NCI-H1092 (cell line): ENCODE results near the gene SMARCD1.

Source experiments
- DNase-seq: peaks from one replicate; lab custom pipeline; 2025; lab: John Stamatoyannopoulos, UW

SMARCD1 gene

DNA sequence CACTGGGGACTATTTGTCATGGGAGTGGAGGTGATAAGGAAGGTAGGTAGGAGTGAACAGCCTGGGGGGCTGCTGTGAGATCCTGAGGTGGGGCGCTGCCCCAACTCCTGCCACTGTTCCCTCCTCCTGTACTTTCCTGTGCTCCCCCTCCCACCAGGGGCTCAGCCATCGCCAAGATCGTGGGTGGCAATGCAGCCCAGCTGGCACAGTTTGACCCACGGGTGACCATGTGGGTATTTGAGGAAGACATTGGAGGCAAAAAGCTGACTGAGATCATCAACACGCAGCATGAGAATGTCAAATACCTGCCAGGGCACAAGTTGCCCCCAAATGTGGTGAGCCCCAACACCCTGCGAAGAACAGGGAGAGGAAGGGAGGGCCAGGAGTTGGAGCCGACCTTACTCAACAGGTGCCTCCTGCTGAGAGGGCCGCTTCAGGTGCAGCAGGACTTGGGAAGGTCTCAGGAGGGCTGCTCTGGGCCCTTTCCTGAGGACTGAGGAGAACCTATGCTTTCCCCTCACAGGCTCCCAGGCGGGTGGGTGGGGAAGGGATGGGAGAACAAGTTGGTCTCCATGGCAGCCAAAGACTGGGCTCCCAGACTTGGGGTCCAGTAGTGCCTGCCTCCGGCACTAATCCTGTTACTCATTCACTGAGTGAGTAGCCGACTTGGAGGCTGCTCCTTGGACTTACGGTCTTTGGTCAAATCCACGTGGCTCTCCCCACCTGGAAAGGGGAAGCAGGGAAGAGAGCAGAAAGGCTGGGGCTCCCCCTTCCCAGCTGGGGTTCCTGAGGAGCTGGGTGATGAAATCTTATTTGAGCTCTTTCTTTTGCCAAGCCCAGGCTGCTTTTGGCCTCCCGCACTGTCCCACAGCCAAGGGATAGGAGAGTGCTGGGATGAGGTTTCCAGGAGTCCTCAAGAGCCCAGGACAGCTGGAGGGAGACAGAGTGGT, 19.6 kb downstream of the SMARCD1 start:
- DNase-seq, result no peak

DNA sequence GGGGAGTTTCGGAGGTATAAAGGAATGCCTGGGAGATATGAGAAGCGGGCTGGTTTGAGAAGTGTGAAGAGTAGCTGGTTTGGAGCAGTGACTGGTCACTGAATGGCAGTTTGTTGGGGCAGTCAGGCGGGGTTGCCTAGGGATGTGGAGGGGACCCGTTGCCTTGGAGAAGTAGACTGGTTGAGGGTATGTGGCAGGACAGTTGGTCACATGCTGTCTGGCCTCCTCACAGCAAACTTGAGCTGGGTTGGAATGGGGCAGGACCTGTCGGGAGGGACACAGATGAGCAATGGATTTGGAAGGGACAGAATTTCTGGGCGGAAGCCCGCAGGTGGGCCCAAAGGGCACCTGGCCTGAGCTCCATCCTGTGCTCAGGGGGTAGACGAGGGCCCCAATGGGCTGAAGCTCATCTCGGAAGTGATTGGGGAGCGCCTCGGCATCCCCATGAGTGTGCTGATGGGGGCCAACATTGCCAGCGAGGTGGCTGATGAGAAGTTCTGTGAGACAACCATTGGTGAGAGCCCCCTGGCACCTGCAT, 20.8 kb downstream of the SMARCD1 start:
- no peak for DNase-seq

DNA sequence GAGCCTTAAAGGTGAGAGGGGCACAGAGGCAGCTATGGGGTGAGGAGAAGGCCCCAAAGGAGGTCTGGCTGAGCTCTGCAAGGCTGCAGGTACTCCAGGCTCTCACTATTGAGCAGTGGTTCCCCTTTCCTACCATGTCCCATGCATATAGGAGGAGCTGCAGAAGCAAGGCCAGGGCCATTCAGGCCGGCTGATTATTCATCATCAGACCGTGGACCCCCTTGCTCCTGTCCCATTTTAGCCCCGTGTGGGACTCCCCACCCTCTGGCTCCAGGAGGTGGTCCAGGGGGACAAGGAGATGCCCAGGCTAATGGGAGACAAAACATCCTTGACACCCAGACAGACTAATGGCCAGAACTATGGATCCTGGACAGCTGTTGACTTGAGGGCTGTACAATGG, 21.8 kb downstream of the SMARCD1 start:
- no peak for DNase-seq

- DNase-seq, result no peak
These were observed 22.5 kb downstream of the SMARCD1 start for GRCh38 chr12:50107416-50108268.

DNA sequence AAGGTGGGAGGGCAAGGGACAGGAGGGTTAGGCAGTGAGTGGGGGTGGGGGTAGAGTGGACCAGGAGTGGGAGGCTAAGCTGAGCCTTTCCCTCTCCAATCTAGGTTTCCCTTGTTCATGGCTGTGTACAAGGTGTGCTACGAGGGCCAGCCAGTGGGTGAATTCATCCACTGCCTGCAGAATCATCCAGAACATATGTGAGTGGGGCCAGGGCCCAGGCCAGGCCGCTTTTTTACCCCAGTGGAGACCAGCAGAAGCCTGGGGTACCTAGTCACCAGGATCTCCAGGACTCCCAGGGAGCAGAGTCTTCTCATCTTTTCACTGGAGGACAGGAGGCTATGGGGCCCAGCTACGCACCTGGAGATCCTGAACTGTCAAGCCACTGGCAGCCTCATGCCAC, 24.2 kb downstream of the SMARCD1 start:
- no peak for DNase-seq

GRCh38 chr12:50110127-50110761, 25.1 kb downstream of the SMARCD1 start:
- DNase-seq, result no peak

DNA sequence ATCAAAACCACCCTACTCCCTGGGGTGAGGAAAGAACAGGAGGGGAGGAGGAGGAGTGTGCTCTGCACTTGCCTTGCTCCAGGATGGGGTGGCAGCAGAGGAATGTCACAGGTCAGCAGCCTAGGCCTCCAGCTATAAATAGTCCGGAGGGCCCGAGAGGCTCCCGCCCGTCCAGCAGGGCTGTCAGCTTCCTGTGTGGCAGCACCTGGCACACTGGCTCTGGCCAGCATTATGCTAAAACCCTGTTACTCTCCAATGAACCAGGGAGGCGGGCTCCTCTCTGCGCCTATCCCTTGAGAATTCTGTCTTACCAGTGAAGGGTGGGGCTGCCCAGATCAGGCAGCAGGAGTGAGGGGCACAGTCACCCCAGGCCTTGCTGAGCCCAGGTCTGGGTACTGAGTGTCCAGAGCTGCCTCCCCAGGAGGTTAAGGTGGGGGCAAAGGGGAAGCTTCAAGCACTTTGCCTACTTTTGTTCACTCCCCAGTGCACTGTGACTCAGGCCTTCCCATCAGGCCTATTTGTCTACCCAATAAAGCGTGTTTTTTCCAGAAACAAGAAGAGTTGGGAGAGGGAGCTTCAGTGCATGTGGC, 25.7 kb downstream of the SMARCD1 start:
- no peak for DNase-seq

- DNase-seq, result no peak
These were observed 26.2 kb downstream of the SMARCD1 start for GRCh38 chr12:50111395-50111692.

GRCh38 chr12:50111693-50112455, 26.7 kb downstream of the SMARCD1 start, which contains the start of gene COX14:
TSS of gene COX14 (plus strand) at chr12:50112236. CDS start at chr12:50120044, 7,808 bp downstream.
- DNase-seq, result peak; percentile 98

- DNase-seq, result no peak
These were observed 27.5 kb downstream of the SMARCD1 start for GRCh38 chr12:50112456-50113218.

GRCh38 chr12:50117057-50117622, 32.0 kb downstream of the SMARCD1 start:
- DNase-seq, result no peak

DNA sequence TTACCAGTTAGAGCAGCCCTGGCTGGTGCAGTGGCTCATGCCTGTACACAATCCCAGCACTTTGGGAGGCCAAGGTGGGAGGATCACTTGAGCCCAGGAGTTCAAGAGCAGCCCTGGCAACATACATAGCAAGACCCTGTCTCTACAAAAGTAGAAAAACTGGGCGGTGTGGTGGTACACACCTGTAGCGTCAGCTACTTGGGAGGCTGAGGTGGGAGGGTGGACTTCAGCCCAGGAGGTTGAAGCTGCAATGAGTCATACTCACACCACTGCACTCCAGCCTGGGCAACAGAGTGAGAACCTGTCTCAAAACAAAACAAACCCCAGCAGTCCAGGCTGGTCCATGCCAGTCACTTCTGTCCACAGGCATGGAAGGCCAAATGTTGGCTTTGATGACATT, 34.2 kb downstream of the SMARCD1 start:
- DNase-seq, result no peak

DNA sequence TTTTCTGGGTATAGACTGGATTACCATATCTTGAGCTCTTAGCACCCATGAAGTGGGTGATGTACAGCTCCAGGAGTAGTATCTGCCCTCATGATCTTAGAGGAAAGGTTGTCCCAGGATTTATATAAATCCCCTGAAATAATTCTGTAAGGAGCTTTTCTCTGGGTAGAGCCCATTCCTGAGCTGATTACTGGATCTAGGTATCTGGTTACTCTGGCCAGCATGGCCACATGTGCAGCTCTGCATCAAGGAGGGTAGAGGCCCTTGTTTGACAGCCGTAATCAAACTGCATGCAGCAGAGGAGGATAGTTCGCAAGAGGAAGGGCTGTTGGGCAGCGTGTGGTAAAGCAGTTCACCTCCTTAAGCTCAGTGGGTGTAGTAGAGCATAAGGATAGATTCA, 35.4 kb downstream of the SMARCD1 start:
- DNase-seq, result no peak

DNA sequence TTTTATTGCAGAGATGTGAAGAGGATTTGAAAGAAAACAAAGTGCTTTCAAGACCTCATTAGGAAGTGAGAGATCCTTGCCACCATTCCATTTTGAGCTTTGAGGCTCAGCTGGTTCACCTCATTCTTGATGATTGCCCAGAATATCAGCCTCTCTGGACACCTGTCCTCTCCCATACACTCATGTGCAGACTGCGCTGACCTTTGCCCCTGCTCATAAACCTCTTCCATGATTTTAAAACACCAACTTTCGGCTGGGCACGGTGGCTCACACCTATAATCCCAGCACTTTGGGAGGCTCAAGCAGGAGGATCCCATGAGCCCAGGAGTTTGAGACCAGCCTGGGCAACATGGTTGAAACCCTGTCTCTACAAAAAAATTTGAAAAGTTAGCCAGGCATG, 35.8 kb downstream of the SMARCD1 start:
- no peak for DNase-seq

DNA sequence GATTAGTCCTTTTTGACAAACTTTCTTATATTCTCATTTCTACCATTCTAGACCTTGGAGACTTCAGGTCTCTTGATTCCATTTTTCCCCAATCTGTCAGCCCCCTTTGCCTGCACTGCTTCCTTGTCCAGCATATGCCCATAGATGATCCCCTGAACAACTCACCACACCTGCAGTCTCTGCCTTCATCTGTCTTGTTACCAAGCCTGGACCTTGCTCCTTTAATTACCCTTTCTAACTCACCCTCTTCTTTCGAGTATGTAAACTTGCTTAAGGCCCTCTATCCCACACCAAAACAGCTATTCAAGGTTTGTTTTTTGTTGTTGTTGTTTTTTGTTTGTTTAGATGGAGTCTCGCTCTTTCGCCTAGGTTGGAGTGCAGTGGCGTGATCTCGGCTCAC, 36.5 kb downstream of the SMARCD1 start:
- DNase-seq, result no peak

GRCh38 chr12:50123203-50123602, 38.1 kb downstream of the SMARCD1 start:
- DNase-seq, result no peak

DNA sequence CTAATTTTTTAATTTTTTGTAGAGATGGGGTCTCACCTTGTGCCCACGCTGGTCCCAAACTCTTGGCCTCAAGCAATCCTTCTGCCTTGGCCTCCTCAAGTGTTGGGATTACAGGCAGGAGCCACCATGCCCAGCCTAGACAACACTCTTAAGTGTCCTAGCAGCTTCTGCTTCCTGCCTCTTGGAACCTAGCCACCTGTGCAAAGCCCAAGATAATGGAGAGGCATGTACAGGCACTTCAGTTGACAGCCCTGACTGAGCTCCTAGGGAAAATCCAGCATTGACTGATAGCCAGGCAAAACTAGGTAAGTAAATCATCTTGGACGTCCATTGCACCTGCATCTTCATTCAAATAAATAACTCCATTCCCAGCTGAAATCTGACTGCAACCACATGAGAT, 42.4 kb downstream of the SMARCD1 start:
- DNase-seq, result no peak

DNA sequence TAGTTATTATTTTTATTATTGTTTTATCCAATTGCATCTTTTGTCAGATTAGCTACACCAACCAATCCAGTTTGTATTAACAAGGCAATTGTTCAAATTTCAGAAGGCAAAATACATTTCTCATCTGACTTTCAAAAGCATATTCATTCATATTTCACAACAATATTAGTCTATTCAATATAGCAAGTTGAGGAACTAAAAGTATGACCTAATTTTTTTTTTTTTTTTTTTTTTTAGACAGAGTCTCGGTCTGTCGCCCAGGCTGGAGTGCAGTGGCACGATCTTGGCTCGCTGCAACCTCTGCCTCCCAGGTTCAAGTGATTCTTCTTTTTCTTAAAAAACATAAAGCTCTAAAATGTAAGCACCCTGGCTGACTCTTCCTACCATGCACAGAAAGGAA, 44.1 kb downstream of the SMARCD1 start:
- no peak for DNase-seq

GRCh38 chr12:50132505-50133135, 47.5 kb downstream of the SMARCD1 start:
- no peak for DNase-seq

GRCh38 chr12:50142993-50143392, 57.9 kb downstream of the SMARCD1 start:
- DNase-seq, result no peak
